HCT116 (cell line): ENCODE data around the gene CDK2AP2. TPM values are rescaled to one million over a fixed set of nuclear protein-coding genes. Genes with fewer than 3 reads are reported as not detected.

Experiments
- ATAC-seq: fragments of 200-7000 bp; cut with Tn5 transposase; 2 replicates; pipeline ENCODE4 v1.9.1; 2020; ENCODE audit warnings: mild to moderate bottlenecking, moderate library complexity
- BruUV-seq: library from RNA; stranded (reverse); fragments of 400-500 nt; replicated peaks from 2 replicates; lab custom pipeline; 2021; lab: Mats Ljungman, UMichigan
- CTCF ChIA-PET: fragments of 300-600 bp; sonication (Branson Sonifier 250); formaldehyde crosslinking; loops from one replicate; lab custom pipeline; 2021; ENCODE audit warnings: antibody characterized with exemption; lab: Charles Lee
- POLR2A ChIA-PET: fragments of 300-600, 350-600 bp; sonication (Branson Sonifier 250); formaldehyde crosslinking; loops from one replicate; lab custom pipeline; 2021; ENCODE audit warnings: antibody characterized with exemption; lab: Charles Lee
- RAD21 ChIA-PET, 2 experiments: fragments of 300-600 bp; sonication (Branson Sonifier 250); formaldehyde crosslinking; loops; one replicate each; lab custom pipeline; 2023; ENCODE audit warnings: low total read pairs in 2 of 2; ENCODE audit not compliant: uncharacterized antibody in 2 of 2, unreplicated experiment in 2 of 2, low non-redundant PET in 1 of 2; lab: Charles Lee
- DNase-seq: peaks from one replicate; pipeline ENCODE4 v3.0.0-alpha.2; 2010; ENCODE audit warnings: low read depth, low spot score
- H2AFZ ChIP-seq: fragments of 200-600 bp; shearing (Covaris generic), sonication (generic); 2 replicates; pipeline ENCODE4 v1.6.1; 2017; ENCODE audit warnings: low read depth, mixed run types, mixed read lengths, antibody characterized with exemption, low read length; ENCODE audit not compliant: poor library complexity, severe bottlenecking
- H3K27ac ChIP-seq: 2 replicates; pipeline ENCODE4 v1.5.1; 2012; ENCODE audit warnings: low read depth, low read length
- H3K27me3 ChIP-seq: fragments of 200-600 bp; sonication (generic); 2 replicates; pipeline ENCODE4 v1.6.1; 2016; ENCODE audit warnings: mixed run types, low read length, mixed read lengths; ENCODE audit not compliant: insufficient read depth
- H3K36me3 ChIP-seq, 2 experiments: fragments of 200-500 bp in 1 of 2; fragments of 200-600 bp in 1 of 2; sonication (Bioruptor generic) in 1 of 2; sonication (generic) in 1 of 2; 2 replicates each; pipeline versions ENCODE4 v1.5.1 to v1.6.1; 2014 to 2016; ENCODE audit warnings: low read length in 2 of 2, inconsistent platforms in 1 of 2, mixed read lengths in 1 of 2, mixed run types in 1 of 2; ENCODE audit not compliant: insufficient read depth in 2 of 2, control insufficient read depth in 1 of 2
- H3K4me1 ChIP-seq, 2 experiments: fragments of 200-600 bp in 1 of 2; sonication (generic) in 1 of 2; 2 replicates each; pipeline versions ENCODE4 v1.5.1 to v1.6.1; 2012 to 2017; ENCODE audit warnings: low read length in 2 of 2, inconsistent platforms in 1 of 2, mild to moderate bottlenecking in 1 of 2, mixed read lengths in 1 of 2, mixed run types in 1 of 2, moderate library complexity in 1 of 2; ENCODE audit not compliant: insufficient read depth in 2 of 2, control insufficient read depth in 1 of 2
- H3K4me2 ChIP-seq: fragments of 200-600 bp; sonication (generic); 2 replicates; pipeline ENCODE4 v1.6.1; 2017; ENCODE audit warnings: mixed run types, low read length, mixed read lengths
- H3K4me3 ChIP-seq, 2 experiments: fragments of 200-600 bp in 1 of 2; sonication (generic) in 1 of 2; replicated peaks in 1 of 2; 2 replicates each; pipeline ENCODE4 v1.5.1; 2011 to 2016; ENCODE audit warnings: low read length in 2 of 2, control low read depth in 1 of 2, low read depth in 1 of 2, mild to moderate bottlenecking in 1 of 2, mixed read lengths in 1 of 2, mixed run types in 1 of 2
- H3K79me2 ChIP-seq: fragments of 200-600 bp; sonication (generic); 2 replicates; pipeline ENCODE4 v1.6.1; 2017; ENCODE audit warnings: mild to moderate bottlenecking, mixed run types, low read length, moderate library complexity, mixed read lengths; ENCODE audit not compliant: insufficient read depth
- H3K9ac ChIP-seq: fragments of 200-600 bp; sonication (generic); 2 replicates; pipeline ENCODE4 v1.6.1; 2016; ENCODE audit warnings: low read length, mixed read lengths
- H3K9me2 ChIP-seq: fragments of 200-600 bp; sonication (generic), shearing (Covaris generic); 2 replicates; pipeline ENCODE4 v1.6.1; 2017; ENCODE audit warnings: mixed run types, mild to moderate bottlenecking, moderate library complexity; ENCODE audit not compliant: insufficient read depth
- H3K9me3 ChIP-seq, 2 experiments: fragments of 200-500 bp in 1 of 2; fragments of 200-600 bp in 1 of 2; sonication (Bioruptor generic) in 1 of 2; sonication (generic) in 1 of 2; 2 replicates each; pipeline ENCODE4 v1.6.1; 2014 to 2017; ENCODE audit warnings: low read length in 2 of 2, mixed read lengths in 2 of 2, inconsistent platforms in 1 of 2, low read depth in 1 of 2, mild to moderate bottlenecking in 1 of 2, mixed run types in 1 of 2, moderate library complexity in 1 of 2; ENCODE audit not compliant: control insufficient read depth in 1 of 2, insufficient read depth in 1 of 2
- H4K20me1 ChIP-seq: fragments of 200-600 bp; sonication (generic), shearing (Covaris generic); 2 replicates; pipeline ENCODE4 v1.6.1; 2017; ENCODE audit warnings: mixed run types, mild to moderate bottlenecking, moderate library complexity; ENCODE audit not compliant: insufficient read depth
- CEBPB ChIP-seq: IDR thresholded peaks from 2 replicates; pipeline ENCODE4 v1.6.1; 2012; ENCODE audit warnings: low read depth
- EGR1 ChIP-seq: IDR thresholded peaks from 2 replicates; pipeline ENCODE4 v1.6.1; 2012; ENCODE audit warnings: low read depth
- ELF1 ChIP-seq: IDR thresholded peaks from 2 replicates; pipeline ENCODE4 v1.6.1; 2012; ENCODE audit warnings: low read depth, borderline replicate concordance
- EZH2 ChIP-seq: fragments of 200-600 bp; sonication (generic); IDR thresholded peaks from 2 replicates; pipeline ENCODE4 v1.6.1; 2017; ENCODE audit warnings: antibody characterized with exemption, mixed run types
- POLR2A ChIP-seq: IDR thresholded peaks from 2 replicates; pipeline ENCODE4 v1.7.0; 2011; ENCODE audit warnings: borderline replicate concordance; ENCODE audit not compliant: insufficient read depth, insufficient read length; ENCODE audit errors: extremely low read depth
- REST ChIP-seq: IDR thresholded peaks from 2 replicates; pipeline ENCODE4 v1.6.1; 2012; ENCODE audit warnings: low read depth
- SP1 ChIP-seq: IDR thresholded peaks from 2 replicates; pipeline ENCODE4 v1.6.1; 2012; ENCODE audit warnings: low read depth
- SRF ChIP-seq: IDR thresholded peaks from 2 replicates; pipeline ENCODE4 v1.6.1; 2012; ENCODE audit warnings: low read depth
- TCF7L2 ChIP-seq: IDR thresholded peaks from 2 replicates; pipeline ENCODE4 v1.7.0; 2011; ENCODE audit warnings: borderline replicate concordance, inconsistent platforms; ENCODE audit not compliant: insufficient read depth, insufficient read length; ENCODE audit errors: extremely low read depth
- ZBTB33 ChIP-seq: IDR thresholded peaks from 2 replicates; pipeline ENCODE4 v1.6.1; 2011; ENCODE audit warnings: mild to moderate bottlenecking, low read length, moderate library complexity; ENCODE audit not compliant: insufficient replicate concordance; ENCODE audit errors: extremely low read depth
- intact Hi-C: fragments of 100-400 bp; cut with micrococcal nuclease; formaldehyde crosslinking; loops from 2 replicates; pipeline ENCODE4 v1.10.0; 2022
- total RNA-seq: library from RNA; stranded (reverse); gene quantifications from one replicate; pipeline ENCODE4 v1.2.1, GENCODE V29; 2021; ENCODE audit not compliant: unreplicated experiment
- TF ChIP-seq, protein P1 (sequence below), 3 experiments: fragments of 200-600 bp in 1 of 3; sonication (generic) in 1 of 3; IDR thresholded peaks in 2 of 3; conservative IDR thresholded peaks in 1 of 3; 2 replicates each; pipeline ENCODE4 v1.5.1; 2012 to 2017; ENCODE audit warnings: low read depth in 2 of 3, low read length in 2 of 3, antibody characterized with exemption in 1 of 3, borderline replicate concordance in 1 of 3, control low read depth in 1 of 3, mild to moderate bottlenecking in 1 of 3, mixed read lengths in 1 of 3, mixed run types in 1 of 3, moderate library complexity in 1 of 3; ENCODE audit not compliant: insufficient read depth in 1 of 3

The CDK2AP2 gene
- total RNA-seq, 1 experiment from 2014 or later = 53.6 TPM

GRCh38 chr11:67500484-67500821, 7.5 kb downstream of the CDK2AP2 start:
- RAD21 ChIA-PET = no interaction called here
- intact Hi-C loops = no loop called here
- TF ChIP-seq EGR1 = no peak
- no peak for TF ChIP-seq SRF
- TF ChIP-seq EZH2 = no peak
- no peak for TF ChIP-seq REST
- TF ChIP-seq ELF1 = no peak
- TF ChIP-seq SP1 = no peak
- no peak for TF ChIP-seq CEBPB
- TF ChIP-seq, protein P1, sequence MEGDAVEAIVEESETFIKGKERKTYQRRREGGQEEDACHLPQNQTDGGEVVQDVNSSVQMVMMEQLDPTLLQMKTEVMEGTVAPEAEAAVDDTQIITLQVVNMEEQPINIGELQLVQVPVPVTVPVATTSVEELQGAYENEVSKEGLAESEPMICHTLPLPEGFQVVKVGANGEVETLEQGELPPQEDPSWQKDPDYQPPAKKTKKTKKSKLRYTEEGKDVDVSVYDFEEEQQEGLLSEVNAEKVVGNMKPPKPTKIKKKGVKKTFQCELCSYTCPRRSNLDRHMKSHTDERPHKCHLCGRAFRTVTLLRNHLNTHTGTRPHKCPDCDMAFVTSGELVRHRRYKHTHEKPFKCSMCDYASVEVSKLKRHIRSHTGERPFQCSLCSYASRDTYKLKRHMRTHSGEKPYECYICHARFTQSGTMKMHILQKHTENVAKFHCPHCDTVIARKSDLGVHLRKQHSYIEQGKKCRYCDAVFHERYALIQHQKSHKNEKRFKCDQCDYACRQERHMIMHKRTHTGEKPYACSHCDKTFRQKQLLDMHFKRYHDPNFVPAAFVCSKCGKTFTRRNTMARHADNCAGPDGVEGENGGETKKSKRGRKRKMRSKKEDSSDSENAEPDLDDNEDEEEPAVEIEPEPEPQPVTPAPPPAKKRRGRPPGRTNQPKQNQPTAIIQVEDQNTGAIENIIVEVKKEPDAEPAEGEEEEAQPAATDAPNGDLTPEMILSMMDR (IDR thresholded peaks at IDR 0.05 in 2 of 3, conservative IDR thresholded peaks at IDR 0.05 in 1 of 3; ENCODE audit: borderline replicate concordance in 1 of 3, insufficient read depth in 1 of 3, low read depth in 2 of 3, low read length in 2 of 3) = no peak
- TF ChIP-seq ZBTB33 = no peak
- TF ChIP-seq TCF7L2 = no peak
- no peak for TF ChIP-seq POLR2A

More at GRCh38 chr11:67500484-67500821, 7.5 kb downstream of the CDK2AP2 start:
- Histone ChIP-seq H3K9me2 (no peaks in the 10 kb centered on the region), H3K27me3 (no peaks in the 10 kb centered on the region), H3K4me3 (no peak overlapping the region), H3K79me2 (peaks cover 19% of the 10 kb centered on the region), H3K9ac (no peak overlapping the region), H3K36me3 (peaks cover 10 to 13% of the 10 kb centered on the region in 2 experiments), H2AFZ (no peak overlapping the region), H3K4me2 (no peak overlapping the region), H4K20me1 (no peaks in the 10 kb centered on the region), H3K4me1 (peaks cover 9 to 11% of the 10 kb centered on the region in 2 experiments), H3K27ac (no peak overlapping the region), H3K9me3 (no peaks in the 10 kb centered on the region)
- CTCF ChIA-PET = no interaction called here
- ATAC-seq = no peak
- no peak for DNase-seq
- BruUV-seq = no TSS peak
- POLR2A ChIA-PET = no interaction called here
